Common myeloid progenitor, CD34-positive (primary cell): Measurements from ENCODE around the gene LHFPL2.

ENCODE experiments used
- CTCF ChIA-PET: fragments of 350-600 bp; sonication (Branson Sonifier 250); formaldehyde crosslinking; loops from one replicate; lab custom pipeline; 2021; ENCODE audit warnings: antibody characterized with exemption; lab: Charles Lee
- POLR2A ChIA-PET: fragments of 350-600 bp; sonication (Branson Sonifier 250); formaldehyde crosslinking; loops from one replicate; lab custom pipeline; 2021; ENCODE audit warnings: antibody characterized with exemption; lab: Charles Lee
- DNase-seq, 3 donors: peaks; one replicate each; pipeline versions ENCODE4 v3.0.0 to v3.0.0-alpha.2; 2013
- H3K27ac ChIP-seq, 2 experiments: 1 replicate in 1 of 2; 2 replicates in 1 of 2; pipeline ENCODE4 v1.7.0; 2013; ENCODE audit warnings: inconsistent platforms in 2 of 2, low read length in 2 of 2, mild to moderate bottlenecking in 2 of 2, low read depth in 1 of 2, moderate library complexity in 1 of 2; ENCODE audit not compliant: severe bottlenecking in 2 of 2, insufficient read depth in 1 of 2, poor library complexity in 1 of 2
- H3K27me3 ChIP-seq, 5 experiments: replicated peaks in 2 of 5; 1 replicate in 3 of 5; 2 replicates in 2 of 5; pipeline versions ENCODE4 v1.6.1 to v1.7.0; 2013; ENCODE audit warnings: low read length in 4 of 5, mild to moderate bottlenecking in 2 of 5, moderate library complexity in 2 of 5, inconsistent platforms in 1 of 5; ENCODE audit not compliant: insufficient read depth in 5 of 5, control insufficient read depth in 4 of 5
- H3K36me3 ChIP-seq, 4 experiments: 1 replicate in 2 of 4; 2 replicates in 2 of 4; pipeline versions ENCODE4 v1.6.1 to v1.7.0; 2013; ENCODE audit warnings: low read length in 3 of 4, control low read depth in 1 of 4, mild to moderate bottlenecking in 1 of 4; ENCODE audit not compliant: control insufficient read depth in 4 of 4, insufficient read depth in 4 of 4
- H3K4me1 ChIP-seq, 4 experiments: 1 replicate in 3 of 4; 2 replicates in 1 of 4; pipeline versions ENCODE4 v1.6.1 to v1.7.1; 2013; ENCODE audit warnings: low read length in 3 of 4, mild to moderate bottlenecking in 3 of 4, control low read depth in 1 of 4, inconsistent platforms in 1 of 4, moderate library complexity in 1 of 4; ENCODE audit not compliant: control insufficient read depth in 4 of 4, insufficient read depth in 4 of 4; ENCODE audit errors: control extremely low read depth in 1 of 4
- H3K4me3 ChIP-seq, 7 experiments: 1 replicate in 4 of 7; 2 replicates in 3 of 7; pipeline versions ENCODE4 v1.5.1 to v1.7.0; 2013; ENCODE audit warnings: mild to moderate bottlenecking in 7 of 7, low read length in 6 of 7, moderate library complexity in 6 of 7, inconsistent platforms in 2 of 7, low read depth in 2 of 7, control low read depth in 1 of 7; ENCODE audit not compliant: insufficient read depth in 4 of 7, control insufficient read depth in 1 of 7; ENCODE audit errors: extremely low read depth in 1 of 7
- H3K9me3 ChIP-seq, 5 experiments: 1 replicate in 4 of 5; 2 replicates in 1 of 5; pipeline versions ENCODE4 v1.6.1 to v1.7.1; 2013; ENCODE audit warnings: low read length in 4 of 5, mild to moderate bottlenecking in 2 of 5, inconsistent platforms in 1 of 5, low read depth in 1 of 5, moderate library complexity in 1 of 5; ENCODE audit not compliant: control insufficient read depth in 4 of 5, insufficient read depth in 2 of 5; ENCODE audit errors: control extremely low read depth in 1 of 5
- WGBS: methylation state at CpG from one replicate; pipeline ENCODE4 v1.1.5; 2013; ENCODE audit not compliant: insufficient coverage; 5-methylcytosine and 5-hydroxymethylcytosine counted together

The LHFPL2 gene

GRCh38 chr5:78550891-78551290, 97.7 kb downstream of the LHFPL2 start:
- Histone ChIP-seq H3K4me1 (peaks cover 0 to 44% (median 8%) of the 10 kb centered on the region in 4 experiments), H3K9me3 (no peaks in the 10 kb centered on the region), H3K27ac (no peak overlapping the region), H3K27me3 (peaks cover 0 to 2% (median 0%) of the 10 kb centered on the region in 5 experiments), H3K36me3 (no peaks in the 10 kb centered on the region), H3K4me3 (no peak overlapping the region)
- ChIA-PET POLR2A (no interaction called here), CTCF (no interaction called here)
- WGBS, result 86% methylated on average over 2 of the region's 2 CpGs
- DNase-seq, result no peak

- 85% methylated on average over 4 of the region's 5 CpGs for WGBS
- no peak overlapping the region for H3K27ac ChIP-seq
- CTCF ChIA-PET, result interaction anchor here (1.0 to 1.5 kb wide), 2 partner anchors 12 to 16 kb away, joined by 3 to 4 read pairs; no protein-coding TSS in a partner anchor
These were observed 99.5 kb downstream of the LHFPL2 start for GRCh38 chr5:78549043-78549442.

GRCh38 chr5:78547731-78548615, 100.6 kb downstream of the LHFPL2 start:
- Histone ChIP-seq H3K9me3 (no peaks in the 10 kb centered on the region), H3K27me3 (no peaks in the 10 kb centered on the region), H3K4me3 (no peak overlapping the region), H3K4me1 (peaks cover 0 to 40% (median 3%) of the 10 kb centered on the region in 4 experiments), H3K27ac (no peak overlapping the region), H3K36me3 (no peaks in the 10 kb centered on the region)
- 90% methylated on average over 15 of the region's 21 CpGs for WGBS
- POLR2A ChIA-PET, result interaction anchor here (0.6 kb wide), 1 partner anchor 199 kb away, joined by 3 read pairs; no protein-coding TSS in a partner anchor
- DNase-seq, result no peak
- CTCF ChIA-PET, result interaction anchor here (0.6 to 1.5 kb wide), 4 partner anchors 11 to 23 kb away, joined by 3 to 4 read pairs (median 3); no protein-coding TSS in a partner anchor

More at GRCh38 chr5:78549043-78549442, 99.5 kb downstream of the LHFPL2 start:
- Histone ChIP-seq H3K9me3 (no peaks in the 10 kb centered on the region), H3K27me3 (no peaks in the 10 kb centered on the region), H3K4me1 (peaks cover 0 to 44% (median 8%) of the 10 kb centered on the region in 4 experiments), H3K36me3 (no peaks in the 10 kb centered on the region), H3K4me3 (no peak overlapping the region)
- POLR2A ChIA-PET, result no interaction called here
- DNase-seq, result peak in 2 of 3 donors; percentile 42 to 50

- no peak overlapping the region for H3K4me3 ChIP-seq
- no peaks in the 10 kb centered on the region for H3K27me3 ChIP-seq
- POLR2A ChIA-PET, result no interaction called here
- no peaks in the 10 kb centered on the region for H3K9me3 ChIP-seq
- CTCF ChIA-PET, result interaction anchor here (1.1 kb wide), 1 partner anchor 15 kb away, joined by 3 read pairs; no protein-coding TSS in a partner anchor
- no peaks in the 10 kb centered on the region for H3K36me3 ChIP-seq
- no peak for DNase-seq
- H3K4me1 ChIP-seq, result peaks cover 0 to 37% (median 0%) of the 10 kb centered on the region in 4 experiments
- H3K27ac ChIP-seq, result no peak overlapping the region
- WGBS, result 62% methylated on average over 5 of the region's 5 CpGs
These were observed 101.4 kb downstream of the LHFPL2 start for GRCh38 chr5:78547183-78547582.

GRCh38 chr5:78546276-78546996, 102.1 kb downstream of the LHFPL2 start:
- Histone ChIP-seq H3K27me3 (no peaks in the 10 kb centered on the region), H3K36me3 (no peaks in the 10 kb centered on the region), H3K9me3 (no peaks in the 10 kb centered on the region), H3K4me1 (peaks cover 0 to 39% (median 0%) of the 10 kb centered on the region in 4 experiments), H3K27ac (no peak overlapping the region), H3K4me3 (no peak overlapping the region)
- no peak for DNase-seq
- 94% methylated on average over 7 of the region's 8 CpGs for WGBS
- CTCF ChIA-PET, result no interaction called here
- POLR2A ChIA-PET, result no interaction called here

- POLR2A ChIA-PET, result no interaction called here
- 92% methylated on average over 6 of the region's 7 CpGs for WGBS
- H3K4me1 ChIP-seq, result peaks cover 0 to 50% (median 0%) of the 10 kb centered on the region in 4 experiments
These were observed 103.2 kb downstream of the LHFPL2 start for GRCh38 chr5:78545406-78545805.

More at GRCh38 chr5:78545406-78545805, 103.2 kb downstream of the LHFPL2 start:
- H3K4me3 ChIP-seq, result no peak overlapping the region
- no peaks in the 10 kb centered on the region for H3K9me3 ChIP-seq
- no peak overlapping the region for H3K27ac ChIP-seq
- CTCF ChIA-PET, result no interaction called here
- no peaks in the 10 kb centered on the region for H3K27me3 ChIP-seq
- DNase-seq, result no peak
- no peaks in the 10 kb centered on the region for H3K36me3 ChIP-seq
